K562 (cell line): Measurements from ENCODE around the gene IL15RA. TPM values are rescaled to one million over a fixed set of nuclear protein-coding genes. Genes with fewer than 3 reads are reported as not detected.
A peak's percentile ranks its signal among the peaks of the same experiment; 100 is the strongest.

Source experiments
- DDX20 ChIP-seq: fragments of 450-650 bp; IDR thresholded peaks from 2 replicates; pipeline ENCODE4 v1.6.1; 2016; ENCODE audit warnings: missing genetic modification characterization, low read depth, mild to moderate bottlenecking, missing compliant biosample characterization, moderate library complexity
- FOXO4 ChIP-seq: fragments of 450-650 bp; formaldehyde crosslinking; IDR thresholded peaks from 2 replicates; pipeline ENCODE4 v1.4.0; 2020; ENCODE audit warnings: mild to moderate bottlenecking, moderate library complexity
- HES1 ChIP-seq: fragments of 450-650 bp; IDR thresholded peaks from 2 replicates; pipeline ENCODE4 v1.6.1; 2016; ENCODE audit warnings: low read depth, mild to moderate bottlenecking, moderate library complexity
- MEF2D ChIP-seq: conservative IDR thresholded peaks from 2 replicates; pipeline ENCODE4 v1.6.1; 2016; ENCODE audit warnings: low read depth, missing genetic modification characterization, missing compliant biosample characterization
- MLLT1 ChIP-seq, 2 experiments: fragments of 450-650 bp; IDR thresholded peaks; 2 replicates each; pipeline ENCODE4 v1.6.1; 2016
- POU5F1 ChIP-seq: fragments of 150-350 bp; IDR thresholded peaks from 2 replicates; pipeline ENCODE4 v1.6.1; 2014; ENCODE audit warnings: borderline replicate concordance, low read length, low read depth, mild to moderate bottlenecking; ENCODE audit not compliant: partially characterized antibody
- RERE ChIP-seq: sonication (generic); formaldehyde crosslinking; IDR thresholded peaks from 2 replicates; pipeline ENCODE4 v1.8.0; 2023; ENCODE audit warnings: missing genetic modification reagents, mild to moderate bottlenecking, borderline replicate concordance
- THRB ChIP-seq: fragments of 450-650 bp; formaldehyde crosslinking; conservative IDR thresholded peaks from 2 replicates; pipeline ENCODE4 v1.4.0; 2022; ENCODE audit warnings: mild to moderate bottlenecking, missing genetic modification characterization
- ZBTB7A ChIP-seq: IDR thresholded peaks from 2 replicates; pipeline ENCODE4 v1.6.1; 2011; ENCODE audit warnings: low read depth, mild to moderate bottlenecking, low read length, moderate library complexity, borderline replicate concordance; ENCODE audit not compliant: control insufficient read depth
- ZNF24 ChIP-seq: fragments of 450-650 bp; IDR thresholded peaks from 2 replicates; pipeline ENCODE4 v1.6.1; 2016
- ZNF324 ChIP-seq: fragments of 250-450 bp; sonication (Bioruptor Pico); IDR thresholded peaks from 2 replicates; pipeline ENCODE4 v1.4.0; 2020; ENCODE audit warnings: mild to moderate bottlenecking
- ZNF436 ChIP-seq: fragments of 250-450, 450-650 bp; sonication (Bioruptor Pico); formaldehyde crosslinking; IDR thresholded peaks from 2 replicates; pipeline ENCODE4 v1.7.0; 2020; ENCODE audit warnings: mild to moderate bottlenecking
- ZNF444 ChIP-seq: fragments of 250-450 bp; sonication (Bioruptor Pico); IDR thresholded peaks from 2 replicates; pipeline ENCODE4 v1.4.0; 2020; ENCODE audit warnings: mild to moderate bottlenecking, moderate library complexity
- polyA plus RNA-seq, 8 experiments: library from polyadenylated mRNA; depleted of rRNA in 4 of 8; stranded (reverse) in 5 of 8; unstranded in 3 of 8; fragments of >200 nt; fragmentation: Nextera tagmentation in 2 of 8; fragmentation: Illumina TruSeq in 1 of 8; extraction: Ambion mirVana in 2 of 8; extraction: Trizol in 1 of 8; gene quantifications; 2 replicates each; pipeline versions ENCODE4 v1.2.1 to v1.2.3, GENCODE V29; 2011 to 2014; ENCODE audit warnings: inconsistent platforms in 1 of 8, missing spikeins in 1 of 8
- total RNA-seq, 7 experiments: library from RNA; depleted of rRNA in 6 of 7; stranded (reverse); fragments of >200 nt in 6 of 7; fragmentation: Illumina TruSeq in 2 of 7; extraction: Trizol in 2 of 7; gene quantifications; 2 replicates each; pipeline versions ENCODE4 v1.2.1 to v1.2.3, GENCODE V29; 2011 to 2021; ENCODE audit warnings: low replicate concordance in 1 of 7

The IL15RA gene
- total and polyA plus RNA-seq, 9 of the 15 experiments (the other 6 are each of a cell fraction or from before 2014, with no cell fraction given) = 1.2 to 11.7 (median 8.0) TPM

- TF ChIP-seq FOXO4 (CRISPR knock-in tag) = no peak
- TF ChIP-seq ZBTB7A = no peak
- no peak for TF ChIP-seq MLLT1 (IDR thresholded peaks at IDR 0.05)
- no peak for TF ChIP-seq ZNF24
- TF ChIP-seq DDX20 (tag) = no peak
- TF ChIP-seq ZNF324 = no peak
- TF ChIP-seq HES1 = no peak
- peak; percentile 86 for TF ChIP-seq MEF2D (tag)
- TF ChIP-seq POU5F1 = no peak
- TF ChIP-seq ZNF436 (CRISPR knock-in tag) = no peak
- TF ChIP-seq RERE (CRISPR knock-in tag) = no peak
- no peak for TF ChIP-seq THRB (CRISPR knock-in tag)
- TF ChIP-seq ZNF444 = no peak
These were observed 43.3 kb downstream of the IL15RA start (continued) for GRCh38 chr10:5933909-5934546.
